Right lobe of liver (tissue), 6 donors: ENCODE measurements around the gene MGRN1. TPM values are rescaled to one million over a fixed set of nuclear protein-coding genes. Genes with fewer than 3 reads are reported as not detected.

Source experiments
- ATAC-seq, 4 donors: fragments of 200-7000 bp; cut with Tn5 transposase; one replicate each; pipeline ENCODE4 v1.9.1; 2020; ENCODE audit warnings: mild to moderate bottlenecking in 4 of 4, moderate library complexity in 4 of 4
- DNase-seq, 3 donors: peaks; one replicate each; pipeline ENCODE4 v3.0.0-alpha.2; 2020
- H3K27ac ChIP-seq, 3 donors: fragments of 200-600 bp; one replicate each; pipeline ENCODE4 v1.8.0; 2022
- H3K27me3 ChIP-seq, 2 donors: fragments of 200-600 bp; one replicate each; pipeline ENCODE4 v1.8.0; 2022
- H3K36me3 ChIP-seq, 4 donors: fragments of 200-600 bp; sonication (generic) in 1 of 4; one replicate each; pipeline versions ENCODE4 v1.5.1 to v1.8.0; 2017 to 2022; ENCODE audit warnings: control low read depth in 1 of 4
- H3K4me1 ChIP-seq, 4 donors: fragments of 200-600 bp; sonication (generic) in 1 of 4; one replicate each; pipeline versions ENCODE4 v1.5.1 to v1.8.0; 2017 to 2022; ENCODE audit warnings: control low read depth in 1 of 4
- H3K4me3 ChIP-seq, 3 donors: fragments of 200-600 bp; one replicate each; pipeline ENCODE4 v1.8.0; 2022
- H3K9me3 ChIP-seq, 4 donors: fragments of 200-600 bp; sonication (generic) in 1 of 4; one replicate each; pipeline versions ENCODE4 v1.5.1 to v1.8.0; 2017 to 2022; ENCODE audit warnings: control low read depth in 1 of 4
- CTCF ChIP-seq, 4 donors: fragments of 200-600 bp in 3 of 4; fragments of 450-650 bp in 1 of 4; IDR thresholded peaks; one replicate each; pipeline versions ENCODE4 v1.5.1 to v1.8.0; 2016 to 2022; ENCODE audit warnings: antibody characterized with exemption in 4 of 4, mild to moderate bottlenecking in 2 of 4
- POLR2A ChIP-seq: fragments of 450-650 bp; IDR thresholded peaks from one replicate; pipeline ENCODE4 v1.6.1; 2017; ENCODE audit warnings: antibody characterized with exemption, mild to moderate bottlenecking
- WGBS: methylation state at CpG from one replicate; pipeline ENCODE4 v1.1.6; 2018; ENCODE audit warnings: low coverage, low lambda C conversion rate; ENCODE audit not compliant: insufficient coverage; ENCODE audit errors: missing lambda C conversion rate; 5-methylcytosine and 5-hydroxymethylcytosine counted together
- intact Hi-C, 2 donors: fragments of 100-400 bp; cut with DNase I; formaldehyde crosslinking; loops; one replicate each; pipeline versions ENCODE4 v1.11.2 to v1.14.1; 2022
- total RNA-seq, 6 experiments: library from RNA; depleted of rRNA in 2 of 6; stranded (reverse); fragments of >200 nt in 2 of 6; fragmentation: NEBNext Ultra II Directional in 3 of 6; extraction: Animal tissue kit (Norgen Biotek cat#: 25700) in 3 of 6; gene quantifications; one replicate each; pipeline versions ENCODE4 v1.1.0 to v1.2.4, GENCODE V29; 2016 to 2023
- donor health status: DM: no; HTN: yes; CAD: no.
- donor health status: DM: no; HTN: no; CAD: no.
- donor health status: DM: no; HTN: no; CAD: no.
- donor health status: DM: no; HTN: yes; CAD: no.
- donor health status: DM: no; HTN: yes; CAD: no.

Gene MGRN1
- total RNA-seq, 6 experiments from 2014 or later = 42.5 to 67.3 (median 49.5) TPM

- peaks cover under 1 to 79% (median 40%) of the 10 kb centered on the region in 4 donors for H3K4me1 ChIP-seq
- TF ChIP-seq CTCF (IDR thresholded peaks at IDR 0.05) (no peak), POLR2A (peak; percentile 60)
- intact Hi-C loops = no loop called here
- peak; percentile 78 to 93 (median 83) for DNase-seq
- peaks cover 0 to 10% (median 3%) of the 10 kb centered on the region in 4 donors for H3K36me3 ChIP-seq
- no peaks in the 10 kb centered on the region for H3K27me3 ChIP-seq
- 40% methylated on average over 20 of the region's 26 CpGs for WGBS
- peak overlapping the region in 2 of 3 donors; percentile 45 to 54 for H3K4me3 ChIP-seq
- peak; percentile 0 to 20 (median 3) for ATAC-seq
- H3K9me3 ChIP-seq = no peaks in the 10 kb centered on the region
- H3K27ac ChIP-seq = peak overlapping the region; percentile 70 to 96 (median 80)
These were observed 56.2 kb downstream of the MGRN1 start for GRCh38 chr16:4680673-4681470.

DNA sequence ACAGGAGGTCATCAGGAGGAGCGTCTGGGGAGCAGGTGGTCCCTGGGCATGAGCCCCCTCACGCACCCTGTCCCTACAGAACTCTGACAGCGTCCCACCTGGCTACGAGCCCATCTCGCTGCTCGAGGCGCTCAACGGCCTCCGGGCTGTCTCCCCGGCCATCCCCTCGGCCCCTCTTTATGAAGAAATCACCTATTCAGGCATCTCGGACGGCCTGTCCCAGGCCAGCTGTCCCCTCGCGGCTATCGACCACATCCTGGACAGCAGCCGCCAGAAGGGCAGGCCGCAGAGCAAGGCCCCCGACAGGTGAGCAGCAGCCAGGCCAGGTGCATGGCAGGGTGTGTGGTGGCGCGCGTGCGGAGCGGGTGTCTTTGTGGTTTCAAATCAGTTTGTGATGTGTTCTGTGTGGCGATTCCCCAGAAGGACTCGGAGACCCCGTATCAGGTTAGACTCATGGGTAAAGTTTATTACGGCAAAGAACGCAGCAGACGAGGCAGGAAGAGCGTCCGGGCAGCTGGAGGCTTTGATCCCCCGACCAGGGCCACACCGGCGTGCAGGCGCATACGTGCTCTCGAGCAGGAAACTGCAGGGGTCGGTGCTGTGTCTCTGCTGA, 57.0 kb downstream of the MGRN1 start:
- Histone ChIP-seq H3K4me3 (no peak overlapping the region), H3K27ac (peak overlapping the region; percentile 70 to 96 (median 80)), H3K36me3 (peaks cover 0 to 14% (median 6%) of the 10 kb centered on the region in 4 donors), H3K27me3 (no peaks in the 10 kb centered on the region), H3K9me3 (no peaks in the 10 kb centered on the region), H3K4me1 (peaks cover 0 to 72% (median 34%) of the 10 kb centered on the region in 4 donors)
- intact Hi-C loops = no loop called here
- ATAC-seq (no peak), DNase-seq (peak in 1 of 3 donors; percentile 38)
- 63% methylated on average over 25 of the region's 39 CpGs for WGBS
- no peak for TF ChIP-seq CTCF (IDR thresholded peaks at IDR 0.05)
- TF ChIP-seq POLR2A = no peak

DNA sequence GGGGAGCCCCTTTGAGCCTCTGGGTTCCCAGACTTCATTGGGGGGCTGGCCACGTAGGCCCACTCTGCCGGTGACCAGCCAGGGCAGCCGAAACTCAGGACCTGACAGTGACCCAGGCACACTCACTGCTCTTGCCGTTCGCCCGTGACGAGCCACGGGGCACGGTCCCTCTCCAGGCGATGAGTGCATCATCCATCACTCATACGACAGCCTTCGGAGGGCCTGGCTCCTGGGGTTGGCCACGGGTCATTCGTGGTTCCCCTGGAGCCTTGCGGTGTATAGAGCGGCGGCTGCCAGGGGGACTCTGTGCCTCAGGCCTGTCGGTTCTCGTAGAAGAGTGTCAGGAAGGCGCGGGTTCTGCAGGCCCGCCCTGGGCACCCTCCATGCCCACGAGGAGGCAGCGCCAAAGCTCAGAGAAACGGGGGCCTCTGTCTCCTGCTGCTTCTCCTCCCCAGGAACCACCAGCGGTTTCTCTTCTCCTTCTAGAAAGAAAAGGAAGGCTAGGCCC, 57.5 kb downstream of the MGRN1 start:
- H3K27ac ChIP-seq = peak overlapping the region; percentile 17 to 96 (median 81)
- intact Hi-C loops = no loop called here

More for the DNA sequence above, 57.5 kb downstream of the MGRN1 start:
- H3K36me3 ChIP-seq = peaks cover 0 to 14% (median 8%) of the 10 kb centered on the region in 4 donors
- peak in 1 of 3 donors; percentile 26 for DNase-seq
- 40% methylated on average over 1 of the region's 26 CpGs for WGBS
- no peak for ATAC-seq
- peaks cover 0 to 72% (median 31%) of the 10 kb centered on the region in 4 donors for H3K4me1 ChIP-seq
- H3K4me3 ChIP-seq = no peak overlapping the region
- no peaks in the 10 kb centered on the region for H3K9me3 ChIP-seq
- H3K27me3 ChIP-seq = no peaks in the 10 kb centered on the region
- TF ChIP-seq CTCF (IDR thresholded peaks at IDR 0.05) (no peak), POLR2A (no peak)
